GM06990 (cell line): ENCODE data around the gene ZNF785.

Source experiments
- DNase-seq: peaks from one replicate; pipeline ENCODE4 v3.0.0-alpha.2; 2011; ENCODE audit not compliant: insufficient read length; ENCODE audit errors: extremely low read depth
- H3K27me3 ChIP-seq: replicated peaks from 2 replicates; pipeline ENCODE4 v1.6.0; 2011; ENCODE audit warnings: low read length; ENCODE audit not compliant: control insufficient read depth, insufficient read depth
- H3K36me3 ChIP-seq: 2 replicates; pipeline ENCODE4 v1.5.1; 2011; ENCODE audit warnings: low read length; ENCODE audit not compliant: control insufficient read depth, insufficient read depth
- H3K4me3 ChIP-seq: replicated peaks from 2 replicates; pipeline ENCODE4 v1.5.1; 2011; ENCODE audit warnings: low read depth, mild to moderate bottlenecking, control low read depth, low read length
- TF ChIP-seq, protein P1 (sequence below): IDR thresholded peaks from 2 replicates; pipeline ENCODE4 v1.5.1; 2011; ENCODE audit warnings: low read length, control low read depth, mild to moderate bottlenecking, inconsistent platforms; ENCODE audit not compliant: insufficient read depth, poor library complexity, severe bottlenecking

ZNF785 gene

DNA sequence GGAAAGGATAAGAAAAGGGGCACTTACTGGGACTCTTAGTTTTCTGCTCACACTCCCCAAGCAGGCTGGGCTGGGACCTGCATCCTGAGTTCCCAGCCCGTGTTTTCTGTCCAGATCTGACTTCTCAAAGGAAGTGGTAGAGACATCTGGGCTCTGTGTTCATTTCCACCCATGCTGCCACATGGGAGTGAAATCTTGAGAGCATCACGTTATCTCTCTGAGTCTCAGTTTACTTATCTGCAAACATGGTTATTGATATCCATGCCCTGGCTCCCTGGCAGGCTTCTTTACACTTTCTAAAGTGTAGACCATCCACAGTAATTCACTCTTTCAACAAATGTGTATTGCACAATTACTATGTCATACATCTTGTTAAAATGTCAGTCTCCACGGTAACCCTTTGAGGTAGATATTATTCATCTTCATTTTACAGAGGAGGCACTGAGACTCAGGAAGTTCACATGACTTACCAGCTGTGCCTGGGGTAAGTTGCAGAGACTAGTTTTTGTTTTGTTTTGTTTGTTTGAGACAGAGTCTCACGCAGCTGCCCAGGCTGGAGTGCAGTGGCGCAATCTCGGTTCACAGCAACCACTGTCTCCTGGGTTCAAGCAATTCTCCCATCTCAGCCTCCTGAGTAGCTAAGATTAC, 17.4 kb downstream of the ZNF785 start:
- no peak overlapping the region for H3K4me3 ChIP-seq
- TF ChIP-seq, protein P1, sequence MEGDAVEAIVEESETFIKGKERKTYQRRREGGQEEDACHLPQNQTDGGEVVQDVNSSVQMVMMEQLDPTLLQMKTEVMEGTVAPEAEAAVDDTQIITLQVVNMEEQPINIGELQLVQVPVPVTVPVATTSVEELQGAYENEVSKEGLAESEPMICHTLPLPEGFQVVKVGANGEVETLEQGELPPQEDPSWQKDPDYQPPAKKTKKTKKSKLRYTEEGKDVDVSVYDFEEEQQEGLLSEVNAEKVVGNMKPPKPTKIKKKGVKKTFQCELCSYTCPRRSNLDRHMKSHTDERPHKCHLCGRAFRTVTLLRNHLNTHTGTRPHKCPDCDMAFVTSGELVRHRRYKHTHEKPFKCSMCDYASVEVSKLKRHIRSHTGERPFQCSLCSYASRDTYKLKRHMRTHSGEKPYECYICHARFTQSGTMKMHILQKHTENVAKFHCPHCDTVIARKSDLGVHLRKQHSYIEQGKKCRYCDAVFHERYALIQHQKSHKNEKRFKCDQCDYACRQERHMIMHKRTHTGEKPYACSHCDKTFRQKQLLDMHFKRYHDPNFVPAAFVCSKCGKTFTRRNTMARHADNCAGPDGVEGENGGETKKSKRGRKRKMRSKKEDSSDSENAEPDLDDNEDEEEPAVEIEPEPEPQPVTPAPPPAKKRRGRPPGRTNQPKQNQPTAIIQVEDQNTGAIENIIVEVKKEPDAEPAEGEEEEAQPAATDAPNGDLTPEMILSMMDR: no peak
- DNase-seq: no peak
- H3K27me3 ChIP-seq: no peaks in the 10 kb centered on the region
- no peaks in the 10 kb centered on the region; the same call in 1 of the 2 replicates for H3K36me3 ChIP-seq

DNA sequence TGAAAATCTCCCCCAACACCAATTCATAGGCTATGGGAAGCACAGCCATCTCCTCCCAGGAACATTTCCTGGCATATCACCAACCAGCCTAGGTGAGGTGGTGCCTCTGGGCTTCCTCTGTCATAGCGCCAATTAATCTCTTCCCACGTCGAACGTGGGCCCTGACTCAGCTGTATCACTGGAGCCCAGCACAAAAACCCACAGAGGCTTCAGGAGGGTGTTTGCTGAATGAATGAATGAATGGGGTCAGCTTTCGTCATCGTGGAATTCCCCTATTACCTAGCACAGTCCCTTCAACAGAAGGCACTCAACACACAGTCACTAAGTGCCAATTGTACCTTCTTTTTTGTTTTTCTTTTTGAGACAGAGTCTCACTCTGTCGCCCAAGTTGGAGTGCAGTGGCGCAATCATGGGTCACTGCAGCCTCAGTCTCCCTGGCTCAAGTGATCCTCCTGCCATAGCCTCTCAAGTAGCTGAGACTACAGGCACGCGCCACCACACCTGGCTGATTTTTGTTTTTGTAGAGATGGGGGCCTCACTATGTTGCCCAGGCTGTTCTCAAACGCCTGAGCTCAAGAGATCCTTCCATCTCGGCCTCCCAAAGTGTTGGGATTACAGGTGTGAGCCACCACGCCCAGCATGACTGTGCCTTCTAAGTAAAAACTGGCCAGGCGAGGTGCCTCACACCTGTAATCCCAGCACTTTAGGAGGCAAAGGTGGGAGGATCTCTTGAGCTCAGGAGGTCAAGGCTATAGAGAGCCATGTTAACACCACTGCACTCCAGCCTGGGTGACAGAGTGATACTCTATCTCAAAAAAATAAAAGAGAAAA, 18.1 kb downstream of the ZNF785 start:
- no peaks in the 10 kb centered on the region for H3K27me3 ChIP-seq
- no peak overlapping the region for H3K4me3 ChIP-seq
- TF ChIP-seq, protein P1: no peak
- DNase-seq: no peak
- H3K36me3 ChIP-seq: no peaks in the 10 kb centered on the region; the same call in 1 of the 2 replicates

DNA sequence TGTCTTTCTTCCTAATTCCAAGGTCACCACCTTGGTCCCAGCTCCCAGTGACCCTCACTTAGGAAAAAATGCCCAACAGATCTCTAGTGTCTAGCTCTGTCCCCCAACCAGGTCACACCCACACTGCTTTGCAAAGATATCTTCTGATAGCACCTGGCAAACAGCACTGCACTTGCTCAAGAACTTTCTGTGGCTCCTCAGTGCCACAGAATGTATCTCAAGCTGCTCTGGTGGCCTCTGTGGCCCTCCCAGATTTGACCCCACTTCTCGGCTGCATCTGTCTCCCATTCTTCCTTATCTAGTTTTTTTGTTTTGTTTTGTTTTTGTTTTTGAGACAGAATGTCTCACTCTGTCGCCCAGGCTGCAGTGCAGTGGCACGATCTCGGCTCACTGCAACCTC, 19.0 kb downstream of the ZNF785 start:
- H3K4me3 ChIP-seq: no peak overlapping the region
- TF ChIP-seq, protein P1: no peak
- no peaks in the 10 kb centered on the region for H3K27me3 ChIP-seq
- DNase-seq: no peak
- H3K36me3 ChIP-seq: no peaks in the 10 kb centered on the region; the same call in 1 of the 2 replicates

DNA sequence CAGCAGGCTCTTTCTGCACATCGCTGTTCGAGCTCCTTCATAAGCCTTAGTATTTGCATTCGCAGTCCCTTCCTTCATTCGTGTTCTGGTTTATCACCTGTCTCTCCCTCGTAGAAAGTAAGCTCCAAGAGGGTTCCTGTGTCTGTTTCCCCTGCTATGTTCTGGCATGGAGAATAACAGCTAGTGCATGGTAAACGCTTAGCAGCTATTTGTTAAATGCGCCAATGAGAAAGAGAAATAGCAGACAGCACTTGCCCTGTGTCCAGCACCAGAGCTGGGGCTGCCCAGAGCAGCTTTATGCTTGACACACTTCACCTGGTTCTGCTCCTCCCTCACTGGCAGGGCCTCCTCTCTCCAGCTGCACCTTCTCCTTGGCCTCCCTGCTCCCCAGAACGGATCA, 19.5 kb downstream of the ZNF785 start:
- no peak for DNase-seq
- no peak overlapping the region for H3K4me3 ChIP-seq
- H3K27me3 ChIP-seq: no peaks in the 10 kb centered on the region
- TF ChIP-seq, protein P1: no peak
- no peaks in the 10 kb centered on the region; the same call in 1 of the 2 replicates for H3K36me3 ChIP-seq

DNA sequence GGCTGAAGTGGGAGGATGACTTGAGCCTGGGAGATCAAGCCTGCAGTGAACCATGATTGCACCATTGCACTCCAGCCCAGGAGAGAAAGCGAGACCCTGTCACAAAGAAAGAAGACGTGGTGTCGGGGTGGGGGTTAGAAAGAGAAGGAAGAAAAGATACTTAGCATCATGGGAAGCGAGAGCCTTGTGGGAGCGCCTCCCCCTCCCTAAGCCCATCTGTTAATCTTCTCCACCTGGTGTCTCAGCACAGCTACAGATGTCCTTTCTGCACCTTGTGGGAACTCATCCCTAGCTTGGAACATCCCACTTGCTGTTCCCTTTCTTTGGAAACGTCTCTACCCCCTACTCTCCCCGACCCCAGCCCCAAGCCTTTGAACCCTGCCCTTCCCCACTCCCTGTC, 20.0 kb downstream of the ZNF785 start:
- Histone ChIP-seq H3K27me3 (no peaks in the 10 kb centered on the region), H3K36me3 (no peaks in the 10 kb centered on the region; the same call in 1 of the 2 replicates), H3K4me3 (no peak overlapping the region)
- DNase-seq: no peak
- TF ChIP-seq, protein P1: no peak
